GM12892 (cell line): ENCODE results near the gene KNDC1.

Experiments used
- POLR2A ChIP-seq: IDR thresholded peaks from 2 replicates; pipeline ENCODE4 v1.6.1; 2011; ENCODE audit warnings: low read depth, low read length, control low read depth
- POLR2AphosphoS5 ChIP-seq: IDR thresholded peaks from 2 replicates; pipeline ENCODE4 v1.6.1; 2011; ENCODE audit warnings: low read depth, low read length, control low read depth
- TAF1 ChIP-seq: IDR thresholded peaks from 2 replicates; pipeline ENCODE4 v1.6.1; 2011; ENCODE audit warnings: low read depth, mild to moderate bottlenecking, control low read depth, low read length, borderline replicate concordance

GRCh38 chr10:133151543-133151972 is 8.5 kb upstream of the KNDC1 start:
- TF ChIP-seq POLR2A (no peak), POLR2AphosphoS5 (no peak), TAF1 (no peak)
